ENCODE data around the gene MINDY2. TPM values are rescaled to one million over a fixed set of nuclear protein-coding genes. Genes with fewer than 3 reads are reported as not detected.

The MINDY2 gene
- total and polyA plus RNA-seq, 12 donors, result 3.8 to 37.4 (median 31.8) TPM

- Histone ChIP-seq H3K36me3 (peaks cover 0 to 43% (median 26%) of the 10 kb centered on the region in 9 donors), H3K27ac (no peak overlapping the region), H3K9me3 (no peaks in the 10 kb centered on the region), H3K4me1 (no peaks in the 10 kb centered on the region), H3K4me3 (no peak overlapping the region), H3K27me3 (no peaks in the 10 kb centered on the region)
- no peak for TF ChIP-seq CTCF (IDR thresholded peaks at IDR 0.05)
- intact Hi-C loops (cut with DNase I), result no loop called here
- DNase-seq (no peak), ATAC-seq (no peak)
Measured at GRCh38 chr15:58875343-58875742, 104.2 kb downstream of the MINDY2 start.

GRCh38 chr15:58876306-58877106, 105.4 kb downstream of the MINDY2 start:
- 80 to 85% methylated on average over 7 of the region's 7 CpGs for WGBS, 2 donors
- Histone ChIP-seq H3K4me3 (no peak overlapping the region), H3K36me3 (peaks cover 0 to 55% (median 37%) of the 10 kb centered on the region in 9 donors), H3K27ac (no peak overlapping the region), H3K4me1 (no peaks in the 10 kb centered on the region), H3K9me3 (no peaks in the 10 kb centered on the region), H3K27me3 (no peaks in the 10 kb centered on the region)
- TF ChIP-seq CTCF (IDR thresholded peaks at IDR 0.05), result no peak
- ATAC-seq, result no peak
- no peak for DNase-seq
- intact Hi-C loops (cut with DNase I), result no loop called here

- peaks cover 2 to 72% (median 54%) of the 10 kb centered on the region in 9 donors for H3K36me3 ChIP-seq
- H3K9me3 ChIP-seq, result no peaks in the 10 kb centered on the region
- no peak for ATAC-seq
- no peak for DNase-seq
- H3K27me3 ChIP-seq, result no peaks in the 10 kb centered on the region
- no peaks in the 10 kb centered on the region for H3K4me1 ChIP-seq
- intact Hi-C loops (cut with DNase I), result no loop called here
- no peak overlapping the region for H3K4me3 ChIP-seq
- no peak for TF ChIP-seq CTCF (IDR thresholded peaks at IDR 0.05)
- WGBS, 2 donors, result 98% methylated on average over 12 of the region's 12 CpGs
- H3K27ac ChIP-seq, result no peak overlapping the region
Measured at GRCh38 chr15:58877999-58878825, 107.1 kb downstream of the MINDY2 start.

- ATAC-seq (no peak), DNase-seq (no peak)
- Histone ChIP-seq H3K27ac (no peak overlapping the region), H3K27me3 (no peaks in the 10 kb centered on the region), H3K36me3 (peaks cover 4 to 93% (median 76%) of the 10 kb centered on the region in 9 donors), H3K4me1 (no peaks in the 10 kb centered on the region), H3K9me3 (no peaks in the 10 kb centered on the region), H3K4me3 (no peak overlapping the region)
- 87 to 92% methylated on average over 3 of the region's 3 CpGs for WGBS, 2 donors
- no peak for TF ChIP-seq CTCF (IDR thresholded peaks at IDR 0.05)
- intact Hi-C loops (cut with DNase I), result no loop called here
Measured at GRCh38 chr15:58880320-58880719, 109.2 kb downstream of the MINDY2 start.
